NCI-H1694 (cell line): Measurements from ENCODE around the gene CRNN.

Experiments used
- DNase-seq: peaks from one replicate; lab custom pipeline; 2025; lab: John Stamatoyannopoulos, UW

CRNN gene

GRCh38 chr1:152413909-152414308, at the start of gene CRNN:
CRNN (minus strand) TSS chr1:152414263; CDS start chr1:152412233, 2,030 bp downstream.
- DNase-seq = no peak

DNA sequence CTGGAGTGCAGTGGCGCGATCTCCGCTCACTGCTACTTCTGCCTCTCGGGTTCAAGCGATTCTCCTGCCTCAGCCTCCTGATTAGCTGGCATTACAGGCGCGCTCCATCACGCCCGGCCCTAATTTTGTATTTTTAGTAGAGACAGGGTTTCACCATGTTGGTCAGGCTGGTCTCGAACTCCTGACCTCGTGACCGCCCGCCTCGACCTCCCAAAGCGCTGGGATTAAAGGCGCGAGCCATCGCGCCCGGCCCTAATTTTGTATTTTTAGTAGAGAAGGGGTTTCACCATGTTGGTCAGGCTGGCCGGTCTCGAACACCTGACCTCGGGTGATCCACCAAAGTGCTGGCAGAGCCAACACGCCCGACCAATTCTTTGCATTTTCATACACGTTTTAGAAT, 48.6 kb upstream of the CRNN start:
- no peak for DNase-seq

- DNase-seq = peak; percentile 54
Observed at GRCh38 chr1:152461544-152461943, 47.5 kb upstream of the CRNN start.

DNA sequence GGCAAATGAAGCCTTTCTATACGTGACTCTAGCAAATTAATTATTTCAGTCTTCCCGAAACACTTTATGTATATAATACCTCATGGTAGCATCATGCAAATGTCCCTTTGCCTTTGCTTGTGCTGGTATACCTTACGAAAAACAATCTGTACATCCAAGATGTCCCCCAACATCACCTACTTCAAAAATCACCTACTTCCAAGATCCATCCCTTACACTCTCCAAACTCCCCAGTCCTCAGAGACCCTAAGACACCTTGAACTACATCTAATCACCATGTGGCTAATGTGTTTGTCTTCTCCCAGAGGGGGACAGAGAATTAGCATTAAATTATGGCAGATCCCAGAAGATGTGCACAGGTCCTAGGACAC, 46.5 kb upstream of the CRNN start:
- DNase-seq = no peak

DNA sequence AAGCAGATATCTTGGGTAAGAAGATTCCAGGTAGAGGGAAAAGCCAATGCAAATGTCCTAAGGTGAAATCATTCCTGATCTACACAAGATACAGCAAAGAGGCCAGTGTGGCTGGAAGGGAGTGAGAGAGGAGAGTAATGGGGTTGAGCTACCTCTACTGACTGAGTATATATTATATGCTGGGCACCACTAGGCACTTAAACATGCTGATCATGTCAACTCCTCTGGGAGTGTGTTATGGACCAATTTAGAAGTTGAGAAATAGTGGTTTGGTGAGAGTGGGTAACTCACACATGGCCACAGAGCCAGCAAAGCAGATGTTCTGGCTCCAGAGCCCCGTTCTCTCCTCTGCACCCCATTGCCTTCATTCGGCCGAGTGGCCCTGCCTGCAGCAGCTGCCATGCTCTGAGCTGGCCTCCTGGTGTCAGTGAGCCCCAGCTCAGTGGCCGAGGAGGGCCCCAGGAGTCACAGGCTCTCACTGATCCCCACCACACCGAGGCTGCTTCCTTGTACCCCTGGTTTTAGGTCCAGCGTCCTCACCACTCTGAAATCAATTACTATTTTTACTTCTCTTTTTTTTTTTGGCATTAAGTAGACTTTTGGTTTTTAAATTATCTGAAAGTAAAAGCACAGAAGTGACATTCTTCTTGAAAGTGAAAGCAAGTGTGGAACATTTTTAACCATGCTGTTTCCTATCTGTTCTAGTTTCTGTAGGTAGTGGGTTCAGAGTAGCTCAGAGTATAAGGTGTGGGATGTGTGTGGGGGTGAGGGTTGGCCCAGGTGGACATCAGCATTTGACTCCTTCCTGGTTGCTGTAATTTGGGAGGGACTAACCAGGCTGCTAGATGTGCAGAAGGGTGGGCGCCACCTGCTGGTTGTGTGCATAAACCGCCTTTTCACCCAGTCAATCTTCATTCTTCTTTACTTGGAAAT, 45.8 kb upstream of the CRNN start:
- DNase-seq = no peak

DNA sequence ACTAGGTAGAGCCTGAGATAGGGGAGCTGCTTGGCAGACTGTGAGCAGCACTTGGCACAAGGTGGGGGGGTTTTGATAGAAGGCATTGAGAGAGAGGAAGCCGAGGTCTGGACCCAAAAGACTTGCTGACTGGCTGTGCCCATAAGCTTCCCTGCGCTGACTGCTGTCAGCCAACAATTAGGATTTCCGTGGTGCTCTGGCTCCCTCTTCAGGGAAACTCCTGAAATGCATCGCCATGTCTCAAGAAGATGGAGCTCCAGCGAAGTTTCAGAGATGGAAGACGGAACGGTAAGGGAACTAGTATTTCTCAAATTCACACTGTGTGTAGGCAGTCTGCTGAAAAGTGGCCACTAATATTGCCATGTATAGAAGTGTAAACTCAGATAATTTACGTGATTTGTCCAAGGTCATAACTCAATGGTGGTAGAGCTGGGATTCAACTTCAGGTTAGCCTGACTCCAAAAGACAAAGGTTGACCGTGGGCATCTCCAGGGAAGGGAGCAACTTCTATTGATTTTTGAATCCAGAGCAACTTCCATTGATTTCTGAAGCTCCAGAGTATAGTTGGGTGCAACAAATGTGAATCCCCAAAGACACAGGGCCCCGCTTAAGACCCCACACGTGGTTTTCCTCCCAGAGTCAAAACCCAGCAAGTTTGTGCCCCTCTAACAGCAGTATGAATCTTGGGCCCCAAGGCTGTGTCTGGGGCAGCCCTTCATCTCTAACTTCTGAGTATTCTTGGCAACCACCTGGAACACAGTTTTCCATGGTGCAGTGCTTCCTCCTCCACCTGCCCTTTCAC, 44.5 kb upstream of the CRNN start:
- peak; percentile 74 for DNase-seq

- DNase-seq = no peak
Observed at GRCh38 chr1:152457561-152457960, 43.5 kb upstream of the CRNN start.

- DNase-seq = no peak
Observed at GRCh38 chr1:152457071-152457470, 43.0 kb upstream of the CRNN start.

- no peak for DNase-seq
Observed at GRCh38 chr1:152451254-152451653, 37.2 kb upstream of the CRNN start.

DNA sequence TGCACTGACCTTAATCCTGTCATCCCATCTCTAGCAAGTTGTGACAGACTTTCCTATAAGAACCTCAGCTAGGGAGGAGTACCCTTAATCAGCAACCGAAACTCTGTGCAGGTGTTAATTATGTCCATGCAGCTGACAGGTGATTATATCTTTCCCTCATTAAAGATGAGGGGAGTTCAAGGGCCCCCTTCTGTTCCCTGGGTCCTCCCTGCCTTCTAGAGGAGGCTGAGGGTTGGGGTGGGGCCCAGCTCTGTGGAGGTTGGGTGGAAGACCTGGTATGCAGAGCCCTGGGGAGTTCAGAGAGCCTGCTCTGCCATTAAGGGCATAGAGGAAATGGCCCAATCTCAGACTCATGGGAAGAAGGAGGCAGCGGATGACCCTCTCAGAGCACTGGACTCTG, 35.6 kb upstream of the CRNN start:
- DNase-seq = no peak

GRCh38 chr1:152448496-152448895, 34.4 kb upstream of the CRNN start:
- DNase-seq = no peak

GRCh38 chr1:152448095-152448494, 34.0 kb upstream of the CRNN start:
- no peak for DNase-seq

DNA sequence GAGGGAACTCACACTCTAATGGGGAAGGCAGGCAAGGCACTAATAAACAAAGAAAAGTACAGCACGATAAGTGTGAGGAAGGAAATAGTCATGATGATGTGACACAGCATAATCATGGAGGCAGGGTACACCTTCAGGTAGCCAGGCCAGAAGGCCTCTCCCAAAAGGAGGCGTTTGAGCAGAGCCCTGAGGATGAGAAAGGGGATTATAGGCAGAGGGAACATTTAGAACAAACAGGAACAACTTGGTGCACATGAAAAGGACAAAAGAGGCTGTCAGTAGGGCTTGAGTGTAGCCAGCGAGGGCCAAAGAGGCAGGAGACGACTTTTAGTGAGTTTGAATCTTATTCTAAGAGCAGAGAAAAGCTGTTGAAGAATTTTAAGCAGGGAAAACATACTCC, 33.4 kb upstream of the CRNN start:
- no peak for DNase-seq

GRCh38 chr1:152444045-152444444, 30.0 kb upstream of the CRNN start:
- no peak for DNase-seq

DNA sequence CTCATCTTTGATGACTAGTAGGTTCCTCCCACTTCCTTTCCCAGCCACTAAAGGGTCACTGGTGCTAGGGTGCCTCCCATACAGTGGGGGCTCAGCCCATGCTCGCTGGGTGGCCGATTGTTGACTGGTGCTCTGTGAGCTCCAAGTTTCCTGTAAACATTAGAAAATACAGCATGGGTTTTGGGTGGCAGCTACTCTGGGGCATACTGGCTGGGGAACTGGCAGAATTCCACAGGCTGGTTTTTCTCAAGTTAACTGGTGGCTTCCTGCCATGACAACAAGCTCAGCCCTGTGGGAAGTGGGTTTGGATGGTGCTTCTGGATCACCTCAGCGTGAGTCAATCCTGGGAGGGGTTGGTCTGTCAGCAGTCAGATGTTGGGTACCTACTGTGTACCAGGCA, 28.7 kb upstream of the CRNN start:
- no peak for DNase-seq

DNA sequence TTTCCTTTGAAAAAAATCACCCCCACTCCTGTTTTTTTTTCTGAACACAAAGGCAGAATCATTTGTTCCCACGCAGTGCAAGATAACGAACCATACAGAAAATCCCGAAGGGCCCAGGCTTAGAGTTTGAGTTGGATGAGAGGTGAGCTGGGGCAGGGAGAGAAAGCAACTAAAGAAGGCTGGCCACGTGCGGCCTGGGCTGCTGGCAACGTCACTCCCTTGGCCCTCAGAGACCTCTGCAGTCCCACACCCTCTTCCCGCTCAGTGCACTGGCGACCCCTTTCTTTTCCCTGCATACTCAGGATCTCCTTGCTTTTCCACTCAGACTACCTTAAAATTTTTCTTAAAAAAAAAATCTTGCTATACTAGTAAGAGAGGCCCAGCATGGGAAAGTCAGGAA, 28.2 kb upstream of the CRNN start:
- no peak for DNase-seq

- no peak for DNase-seq
Observed at GRCh38 chr1:152441756-152442155, 27.7 kb upstream of the CRNN start.

DNA sequence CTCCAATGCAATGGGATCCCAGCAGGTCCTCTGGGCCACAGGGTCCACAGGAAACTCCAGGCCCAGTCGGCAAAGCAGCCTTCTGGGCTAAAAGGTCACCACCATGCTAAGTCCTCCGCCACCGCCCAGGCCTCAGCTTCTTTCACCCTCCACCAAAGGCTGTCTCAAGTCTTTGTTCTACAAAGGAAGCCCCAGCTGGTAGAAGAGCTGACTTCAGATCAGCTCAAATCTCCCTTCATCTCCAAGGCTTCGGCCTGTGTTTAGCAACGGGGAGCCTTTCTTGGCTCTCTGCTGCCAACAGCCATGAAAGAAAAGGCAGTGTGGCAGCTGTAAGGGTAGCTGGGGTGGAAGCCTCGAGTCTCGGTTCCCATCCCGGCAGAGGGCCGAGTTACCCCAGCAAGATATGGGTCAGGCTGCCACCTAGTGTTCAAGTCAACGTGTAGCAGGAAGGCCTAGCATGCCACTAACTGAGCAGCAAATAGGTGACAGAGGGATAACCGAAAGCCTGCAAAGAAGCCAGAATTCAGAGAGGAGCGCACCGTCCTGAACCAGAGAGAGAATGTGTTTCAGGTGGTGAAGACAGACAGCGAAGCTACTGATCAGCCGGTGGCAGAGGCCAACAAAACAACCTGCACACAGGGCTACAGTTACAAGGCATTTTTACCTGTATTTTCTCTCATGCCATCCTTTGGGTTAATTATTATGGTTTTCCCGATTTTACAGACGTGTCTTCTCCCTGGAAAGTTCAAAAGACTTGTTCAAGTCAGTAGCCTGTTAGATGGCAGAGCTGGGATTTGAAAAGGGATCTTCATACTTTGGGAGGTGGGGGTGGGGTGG, 26.8 kb upstream of the CRNN start:
- peak; percentile 64 for DNase-seq

GRCh38 chr1:152436593-152437496, 22.8 kb upstream of the CRNN start:
- no peak for DNase-seq

- DNase-seq = no peak
Observed at GRCh38 chr1:152427458-152427857, 13.4 kb upstream of the CRNN start.

- DNase-seq = no peak
Observed at GRCh38 chr1:152426731-152427130, 12.7 kb upstream of the CRNN start.
